C1 segment of cervical spinal cord (tissue), 14 donors: ENCODE measurements around the gene SRGAP3.

Experiments
- DNase-seq, 14 donors: peaks; one replicate each; lab custom pipeline; 2025; lab: John Stamatoyannopoulos, UW

SRGAP3 gene

GRCh38 chr3:9061634-9062033, 187.8 kb downstream of the SRGAP3 start:
- DNase-seq: no peak

GRCh38 chr3:9059489-9060400, 189.7 kb downstream of the SRGAP3 start:
- DNase-seq: no peak

DNA sequence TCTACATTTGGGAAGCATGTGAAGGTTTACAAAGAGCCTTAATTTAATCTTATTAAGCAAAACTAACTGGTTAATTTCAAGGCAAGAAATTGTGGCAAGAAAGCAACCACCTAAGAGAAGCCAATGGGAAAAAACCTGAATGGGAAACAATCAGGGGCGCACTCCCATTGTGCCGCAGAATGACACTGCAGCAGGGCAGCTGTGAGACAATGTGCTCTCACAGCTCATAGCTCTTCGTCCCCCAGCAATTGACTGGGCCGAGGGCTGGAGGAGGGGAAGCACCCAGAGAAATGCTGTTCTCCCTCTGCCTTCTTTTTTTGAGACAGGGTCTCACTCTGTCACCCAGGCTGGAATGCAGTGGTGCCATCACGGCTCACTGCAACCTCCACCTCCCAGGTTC, 192.9 kb downstream of the SRGAP3 start:
- peak in 1 of 14 donors; percentile 35 for DNase-seq

DNA sequence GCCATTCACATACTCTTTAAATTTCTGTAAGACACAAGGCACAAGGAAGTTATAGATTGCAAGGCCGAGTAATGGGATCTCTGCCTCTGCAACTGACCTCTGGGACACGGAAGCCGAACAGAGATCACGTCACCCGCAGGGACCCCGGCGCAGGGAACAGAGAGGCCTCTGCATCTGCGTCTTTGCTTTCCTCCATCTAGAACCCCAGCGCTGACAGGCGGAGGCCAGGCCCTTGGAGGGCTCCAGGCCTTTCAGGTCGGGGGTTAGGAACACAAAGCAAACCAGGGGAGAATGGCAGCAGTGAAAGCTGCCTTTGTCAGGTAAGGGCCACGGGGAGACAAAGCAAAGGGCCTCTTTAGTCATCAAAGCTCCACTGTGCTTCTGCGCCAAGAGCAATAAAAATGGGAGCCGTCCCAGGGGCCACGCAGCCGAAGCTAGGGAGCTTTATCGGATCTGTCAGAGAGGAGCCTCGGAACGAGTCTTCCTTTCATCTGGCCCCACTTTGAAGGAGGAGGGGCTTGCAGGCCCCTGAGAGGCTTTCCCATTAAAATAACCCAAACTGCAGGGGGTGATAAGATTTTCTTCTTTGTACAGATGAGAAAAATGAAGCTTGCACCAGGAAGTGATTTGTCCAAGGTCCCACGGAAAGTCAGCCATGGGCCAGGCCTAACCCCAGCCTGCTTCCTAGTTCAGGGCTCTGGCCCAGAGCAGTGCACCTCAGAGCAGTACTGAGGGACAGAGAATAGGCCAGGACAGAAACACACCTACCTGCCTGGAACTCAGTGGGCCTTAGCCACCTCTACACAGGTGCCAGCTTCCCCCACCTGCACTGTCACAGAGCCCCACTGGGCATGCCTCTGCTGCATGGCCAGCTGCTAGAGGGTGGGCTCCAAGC, 201.7 kb downstream of the SRGAP3 start:
- DNase-seq: no peak

GRCh38 chr3:9045371-9045770, 204.1 kb downstream of the SRGAP3 start:
- peak in 2 of 14 donors; percentile 22 to 49 for DNase-seq

GRCh38 chr3:9043063-9043462, 206.4 kb downstream of the SRGAP3 start:
- no peak for DNase-seq

- DNase-seq: no peak
These were observed 207.8 kb downstream of the SRGAP3 start for GRCh38 chr3:9041626-9042025.

- DNase-seq: no peak
These were observed 208.4 kb downstream of the SRGAP3 start for GRCh38 chr3:9040996-9041395.

DNA sequence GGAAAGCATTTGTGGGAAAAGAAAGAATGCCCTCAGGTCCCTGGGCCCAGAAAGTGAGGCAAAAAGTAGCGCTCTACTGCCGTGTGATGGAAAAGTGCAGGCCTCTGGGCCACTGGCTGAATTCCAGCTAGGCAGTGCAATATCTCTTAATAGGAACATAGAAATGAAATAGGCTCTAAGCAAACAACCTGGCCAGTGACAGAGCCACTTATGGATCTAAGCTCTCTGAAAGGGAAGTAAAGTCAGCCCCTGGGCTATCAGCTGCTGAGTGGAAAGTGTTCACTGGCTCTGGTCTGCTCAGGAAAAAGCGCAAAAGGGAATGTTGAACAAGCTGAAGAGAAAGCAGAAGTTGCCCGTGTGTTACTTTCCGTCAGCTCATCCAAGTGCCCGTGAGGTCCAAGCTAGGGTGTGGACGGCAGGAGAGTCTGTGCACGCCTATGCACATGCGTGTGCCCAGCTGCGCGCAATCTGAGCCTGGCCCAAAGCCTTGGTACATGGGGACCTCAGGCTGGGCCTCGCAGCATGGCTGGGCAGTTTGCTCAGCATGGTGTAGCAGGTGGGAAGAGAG, 212.2 kb downstream of the SRGAP3 start:
- no peak for DNase-seq

DNA sequence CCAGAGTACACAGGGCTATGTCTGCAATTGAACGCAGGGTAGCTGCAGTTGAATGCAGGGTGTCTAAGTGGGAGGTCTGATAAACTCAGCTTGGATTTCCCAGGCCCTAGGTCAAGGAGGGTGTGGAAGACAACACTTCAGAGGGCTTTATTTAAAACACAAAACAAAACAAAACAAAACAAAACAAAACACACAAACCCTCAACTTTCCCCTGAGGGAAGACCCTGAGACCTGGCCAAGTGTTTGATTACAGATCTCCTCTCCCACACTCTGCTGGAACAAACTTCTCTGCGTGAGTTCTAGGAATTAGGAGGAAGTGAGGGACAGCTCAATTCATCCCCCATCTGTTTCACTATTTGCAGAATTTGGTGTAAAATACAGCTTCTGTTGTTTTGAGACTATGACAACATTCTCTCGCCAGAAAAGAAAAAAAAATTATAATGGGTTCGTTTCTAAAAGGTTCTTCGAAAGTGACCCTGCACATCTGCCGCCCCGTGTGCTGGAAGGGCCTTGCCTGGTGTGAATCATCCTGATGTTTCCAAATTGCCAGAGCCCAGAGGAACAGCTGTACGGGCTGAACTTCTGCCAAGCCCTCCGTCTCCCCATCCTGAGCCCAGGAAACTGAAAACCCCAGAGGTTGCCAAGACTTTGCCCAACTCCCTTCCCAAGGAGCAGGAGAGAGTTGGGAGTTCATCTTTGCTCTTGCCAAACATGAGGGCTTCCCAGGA, 212.9 kb downstream of the SRGAP3 start:
- peak in 1 of 14 donors; percentile 45 for DNase-seq

DNA sequence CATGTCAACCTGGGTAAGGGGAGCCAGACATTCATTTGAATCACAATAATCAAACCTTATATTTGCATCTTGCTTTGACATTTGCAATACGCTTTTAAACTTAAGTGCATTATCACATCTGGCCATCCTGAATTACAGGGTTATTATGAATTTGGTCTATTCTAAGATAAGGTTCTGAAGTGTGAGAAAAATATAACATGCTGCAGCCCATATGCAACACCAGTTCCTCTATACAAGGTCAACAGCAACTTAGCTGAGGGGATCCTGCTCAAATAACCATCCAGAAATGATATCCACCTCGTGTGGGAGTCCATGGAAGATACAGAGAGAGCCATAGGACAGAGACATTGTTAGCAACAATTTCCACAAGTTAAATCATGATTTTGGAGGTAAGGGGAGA, 213.5 kb downstream of the SRGAP3 start:
- DNase-seq: no peak

DNA sequence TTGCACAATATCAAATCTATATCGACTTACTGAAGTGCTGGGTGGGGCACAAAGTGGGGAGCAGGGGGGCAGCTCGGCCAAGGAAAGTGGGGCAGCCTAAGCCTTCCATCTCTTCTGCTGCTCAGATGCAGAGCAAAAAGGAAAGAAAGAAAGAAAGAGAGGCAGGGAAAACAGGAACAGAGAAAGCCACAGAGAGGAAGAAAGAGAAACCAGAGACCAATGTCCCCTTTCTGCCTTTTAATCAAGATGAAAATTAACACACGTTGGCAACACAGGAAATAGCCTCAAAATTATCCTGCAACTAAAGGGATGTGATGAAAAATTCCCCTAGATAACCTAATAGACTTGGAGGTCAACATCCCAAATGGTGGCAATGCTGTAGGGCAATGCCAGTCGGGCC, 214.0 kb downstream of the SRGAP3 start:
- DNase-seq: no peak

DNA sequence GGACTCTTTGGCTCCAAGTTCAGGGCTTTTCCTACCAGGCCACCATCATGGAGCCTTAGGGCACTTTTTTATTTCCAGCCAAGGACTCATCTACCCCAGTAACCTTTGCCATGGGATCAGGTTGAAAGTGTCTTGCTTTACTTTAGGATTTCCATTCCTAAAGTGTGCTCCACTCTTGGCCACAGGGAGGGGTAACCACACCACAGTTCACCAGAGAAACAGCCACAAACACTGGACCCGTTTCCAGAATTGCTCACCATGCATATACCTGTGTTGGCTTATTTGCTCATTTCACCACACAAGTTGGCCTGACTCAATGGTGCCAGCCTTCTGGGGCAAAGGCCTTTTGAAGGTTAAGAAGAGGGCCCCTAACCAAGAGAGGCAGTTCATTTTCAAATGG, 215.6 kb downstream of the SRGAP3 start:
- no peak for DNase-seq

- DNase-seq: no peak
These were observed 217.1 kb downstream of the SRGAP3 start for GRCh38 chr3:9032231-9032777.

GRCh38 chr3:9030034-9030433, 219.4 kb downstream of the SRGAP3 start:
- DNase-seq: no peak

DNA sequence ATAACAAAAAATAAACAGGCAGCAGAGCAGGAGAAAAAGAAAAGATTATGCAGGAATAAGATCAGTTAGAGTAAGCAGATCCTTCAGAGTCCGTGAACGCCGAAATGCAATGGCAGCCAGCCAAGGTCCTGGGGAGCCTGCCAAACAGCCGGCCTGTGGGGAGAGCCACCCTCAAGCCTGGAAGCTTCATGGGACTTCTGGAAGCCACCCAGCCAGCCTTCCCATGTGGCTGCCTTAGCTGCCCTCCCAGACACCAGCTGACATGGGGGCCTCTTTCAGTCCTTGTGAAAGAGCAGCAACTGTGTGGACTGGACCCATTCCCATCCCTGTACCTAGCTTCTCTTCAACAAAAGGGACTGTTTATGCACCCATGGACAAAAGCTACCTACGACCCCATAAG, 221.3 kb downstream of the SRGAP3 start:
- peak in 13 of 14 donors; percentile 26 to 86 (median 75) for DNase-seq

DNA sequence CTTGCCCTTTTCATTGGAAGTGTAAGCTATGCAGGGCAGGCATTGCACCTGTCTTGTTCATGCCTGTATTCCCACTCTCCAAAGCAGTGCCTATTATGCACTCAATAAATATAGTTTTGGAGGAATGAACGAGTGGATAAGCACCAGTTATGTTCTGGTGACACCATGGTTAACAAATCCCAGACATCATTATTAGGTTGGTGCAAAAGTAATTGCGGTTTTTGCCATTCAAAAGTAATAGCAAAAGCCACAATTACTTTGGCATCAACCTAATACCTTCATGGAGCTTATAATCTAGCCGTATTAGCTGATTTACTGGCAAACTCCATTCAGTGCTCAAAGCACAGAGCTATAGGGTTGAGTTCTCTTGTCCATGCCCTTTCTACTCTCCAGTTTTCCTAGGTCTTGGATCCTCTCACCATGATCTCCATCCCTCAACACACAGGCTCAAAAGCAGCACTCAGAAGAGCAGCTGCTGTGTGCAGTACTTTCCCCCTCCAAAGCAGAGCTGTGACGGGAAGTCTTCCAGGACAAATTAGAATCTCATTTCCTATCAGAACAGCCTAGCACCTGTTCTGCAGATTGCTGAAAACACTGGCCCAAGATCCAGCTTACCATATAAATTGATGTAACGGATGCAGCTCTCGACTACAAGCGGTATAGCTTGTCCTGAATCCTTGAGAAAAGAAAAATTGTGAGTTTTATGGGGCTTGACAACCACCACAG, 223.0 kb downstream of the SRGAP3 start:
- peak in 1 of 14 donors; percentile 93 for DNase-seq

DNA sequence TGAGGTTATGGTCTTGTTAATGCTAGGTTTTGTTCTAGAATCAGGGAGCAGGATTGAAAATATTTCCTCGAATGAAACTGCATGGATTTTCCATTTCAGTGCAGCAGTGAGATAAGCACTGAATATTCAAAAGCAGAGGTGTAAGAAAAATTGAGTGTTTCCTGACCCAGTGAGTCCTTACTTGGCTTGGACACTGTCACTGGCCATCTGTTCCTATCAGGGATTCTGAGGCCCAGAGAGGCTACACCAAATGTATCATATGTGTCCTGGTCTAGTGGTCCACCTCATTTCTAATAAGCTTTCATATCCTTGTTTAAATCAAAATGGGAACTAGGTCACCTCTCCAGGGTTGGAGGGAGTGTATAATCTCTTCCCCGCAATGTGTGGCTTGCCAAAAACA, 225.1 kb downstream of the SRGAP3 start:
- DNase-seq: peak in 1 of 14 donors; percentile 92

GRCh38 chr3:9023226-9023590, 226.2 kb downstream of the SRGAP3 start:
- no peak for DNase-seq
